H7 (cell line): ENCODE data around the gene LRRK1. TPM values are rescaled to one million over a fixed set of nuclear protein-coding genes. Genes with fewer than 3 reads are reported as not detected.
A peak's percentile ranks its signal among the peaks of the same experiment; 100 is the strongest.

ENCODE experiments used
- DNase-seq: peaks from one replicate; pipeline ENCODE4 v3.0.0; 2012
- H3K27me3 ChIP-seq: 2 replicates; pipeline ENCODE4 v1.6.0; 2011; ENCODE audit warnings: mild to moderate bottlenecking, low read length; ENCODE audit not compliant: control insufficient read depth, insufficient read depth
- H3K36me3 ChIP-seq: replicated peaks from 2 replicates; pipeline ENCODE4 v1.5.1; 2011; ENCODE audit warnings: low read length; ENCODE audit not compliant: control insufficient read depth, insufficient read depth
- H3K4me3 ChIP-seq: 2 replicates; pipeline ENCODE4 v1.5.1; 2011; ENCODE audit warnings: low read depth, mild to moderate bottlenecking, control low read depth, low read length, moderate library complexity; ENCODE audit not compliant: insufficient read depth
- total RNA-seq: library from RNA; depleted of rRNA; stranded (reverse); fragments of >200 nt; shearing (Covaris generic); gene quantifications from 2 replicates; pipeline ENCODE4 v1.2.3, GENCODE V29; 2014

The LRRK1 gene
- total RNA-seq, 1 experiment from 2014 or later: 3.3 TPM

GRCh38 chr15:100980410-100981046, 61.4 kb downstream of the LRRK1 start:
- DNase-seq: no peak
- H3K27me3 ChIP-seq: no peaks in the 10 kb centered on the region
- no peaks in the 10 kb centered on the region for H3K36me3 ChIP-seq
- no peak overlapping the region for H3K4me3 ChIP-seq

GRCh38 chr15:100981086-100981485, 61.9 kb downstream of the LRRK1 start:
- no peak overlapping the region for H3K4me3 ChIP-seq
- no peak for DNase-seq
- no peaks in the 10 kb centered on the region for H3K27me3 ChIP-seq
- H3K36me3 ChIP-seq: no peaks in the 10 kb centered on the region

GRCh38 chr15:100983221-100983620, 64.1 kb downstream of the LRRK1 start:
- Histone ChIP-seq H3K36me3 (no peaks in the 10 kb centered on the region), H3K27me3 (no peaks in the 10 kb centered on the region), H3K4me3 (no peak overlapping the region)
- DNase-seq: no peak

- Histone ChIP-seq H3K4me3 (no peak overlapping the region), H3K27me3 (no peaks in the 10 kb centered on the region), H3K36me3 (no peaks in the 10 kb centered on the region)
- DNase-seq: no peak
These were observed 66.2 kb downstream of the LRRK1 start for GRCh38 chr15:100985401-100985800.

GRCh38 chr15:100986158-100986896, 67.2 kb downstream of the LRRK1 start:
- no peak for DNase-seq
- Histone ChIP-seq H3K36me3 (no peaks in the 10 kb centered on the region), H3K4me3 (no peak overlapping the region), H3K27me3 (no peaks in the 10 kb centered on the region)

GRCh38 chr15:100987143-100987542, 68.0 kb downstream of the LRRK1 start:
- DNase-seq: no peak
- H3K36me3 ChIP-seq: no peaks in the 10 kb centered on the region
- no peaks in the 10 kb centered on the region for H3K27me3 ChIP-seq
- H3K4me3 ChIP-seq: no peak overlapping the region

- no peaks in the 10 kb centered on the region for H3K36me3 ChIP-seq
- H3K4me3 ChIP-seq: no peak overlapping the region
- no peak for DNase-seq
- no peaks in the 10 kb centered on the region for H3K27me3 ChIP-seq
These were observed 69.1 kb downstream of the LRRK1 start for GRCh38 chr15:100988297-100988696.

- DNase-seq: no peak
- no peak overlapping the region for H3K4me3 ChIP-seq
- no peaks in the 10 kb centered on the region for H3K36me3 ChIP-seq
- no peaks in the 10 kb centered on the region for H3K27me3 ChIP-seq
These were observed 69.7 kb downstream of the LRRK1 start for GRCh38 chr15:100988857-100989256.

- no peak for DNase-seq
These were observed 75.7 kb downstream of the LRRK1 start for GRCh38 chr15:100994597-100995446.

GRCh38 chr15:100995471-100996430, 76.6 kb downstream of the LRRK1 start:
- no peak overlapping the region for H3K4me3 ChIP-seq
- no peaks in the 10 kb centered on the region for H3K27me3 ChIP-seq
- no peak for DNase-seq
- H3K36me3 ChIP-seq: no peaks in the 10 kb centered on the region

More at GRCh38 chr15:100994597-100995446, 75.7 kb downstream of the LRRK1 start:
- Histone ChIP-seq H3K4me3 (no peak overlapping the region), H3K27me3 (no peaks in the 10 kb centered on the region), H3K36me3 (no peaks in the 10 kb centered on the region)

- DNase-seq: no peak
- H3K27me3 ChIP-seq: no peaks in the 10 kb centered on the region
- no peak overlapping the region for H3K4me3 ChIP-seq
- H3K36me3 ChIP-seq: no peaks in the 10 kb centered on the region
These were observed 78.3 kb downstream of the LRRK1 start for GRCh38 chr15:100997442-100997841.

- DNase-seq: no peak
- H3K36me3 ChIP-seq: no peaks in the 10 kb centered on the region
- no peak overlapping the region for H3K4me3 ChIP-seq
- no peaks in the 10 kb centered on the region for H3K27me3 ChIP-seq
These were observed 79.5 kb downstream of the LRRK1 start for GRCh38 chr15:100998630-100999029.

GRCh38 chr15:100999369-100999768, 80.2 kb downstream of the LRRK1 start:
- DNase-seq: no peak
- no peak overlapping the region for H3K4me3 ChIP-seq
- H3K27me3 ChIP-seq: no peaks in the 10 kb centered on the region
- H3K36me3 ChIP-seq: no peaks in the 10 kb centered on the region

GRCh38 chr15:101000271-101000681, 81.1 kb downstream of the LRRK1 start:
- Histone ChIP-seq H3K36me3 (no peaks in the 10 kb centered on the region), H3K27me3 (no peaks in the 10 kb centered on the region), H3K4me3 (no peak overlapping the region)
- peak; percentile 62 for DNase-seq
